Anterior cingulate cortex (tissue), 58 donors: ENCODE results near the gene GSX2.

Source experiments
- DNase-seq, 58 donors: peaks; one replicate each; lab custom pipeline; 2025; lab: John Stamatoyannopoulos, UW

GSX2 gene

GRCh38 chr4:54074381-54074780 lies 25.6 kb upstream of the GSX2 start:
- DNase-seq, result no peak

GRCh38 chr4:54076673-54077072 lies 23.3 kb upstream of the GSX2 start:
- DNase-seq, result no peak

- no peak for DNase-seq
Observed at GRCh38 chr4:54077812-54078211, 22.2 kb upstream of the GSX2 start.

DNA sequence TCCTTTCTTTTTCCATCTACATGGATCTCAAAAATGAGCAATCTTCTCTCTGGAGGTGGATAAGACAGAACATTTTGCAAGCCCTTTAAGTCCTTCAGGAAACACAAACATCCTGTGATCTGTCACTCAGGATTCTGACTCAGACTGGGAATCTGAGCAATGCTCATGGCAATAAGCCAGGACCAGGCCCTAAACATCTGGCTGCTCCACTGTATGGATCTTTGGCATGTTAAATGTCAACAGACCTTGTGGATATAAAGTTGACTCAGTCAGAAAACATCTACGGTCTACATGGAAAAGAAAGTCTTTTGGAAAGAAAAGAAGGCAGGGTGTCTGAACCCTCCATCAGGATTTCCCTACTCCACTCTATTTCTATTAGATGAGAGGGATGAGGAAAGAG lies 17.8 kb upstream of the GSX2 start:
- DNase-seq, result no peak

GRCh38 chr4:54085284-54085683 lies 14.7 kb upstream of the GSX2 start:
- DNase-seq, result peak in 45 of 58 donors; percentile 7 to 92 (median 48)

- DNase-seq, result no peak
Observed at GRCh38 chr4:54089875-54090274, 10.1 kb upstream of the GSX2 start.

DNA sequence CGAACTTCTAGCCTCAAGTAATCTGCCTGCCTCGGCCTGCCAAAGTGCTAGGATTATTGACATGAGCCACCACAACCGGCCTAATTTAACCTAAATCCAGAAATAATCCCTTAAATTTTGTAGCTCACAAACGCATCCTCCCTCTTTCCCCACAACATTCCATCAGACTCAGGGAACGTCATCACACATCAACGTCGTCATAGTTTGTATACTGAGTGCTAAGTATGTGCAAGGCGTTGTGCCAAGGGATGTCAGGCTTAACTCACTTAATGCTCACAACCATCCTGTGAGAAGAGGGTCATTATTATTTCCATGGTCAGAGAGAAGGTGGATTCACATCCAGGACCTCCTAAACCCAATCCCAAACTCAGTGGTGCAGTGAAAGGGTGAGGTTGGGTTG lies 9.6 kb upstream of the GSX2 start:
- no peak for DNase-seq

GRCh38 chr4:54090804-54091623 lies 8.9 kb upstream of the GSX2 start:
- peak in 16 of 58 donors; percentile 7 to 49 (median 18) for DNase-seq

DNA sequence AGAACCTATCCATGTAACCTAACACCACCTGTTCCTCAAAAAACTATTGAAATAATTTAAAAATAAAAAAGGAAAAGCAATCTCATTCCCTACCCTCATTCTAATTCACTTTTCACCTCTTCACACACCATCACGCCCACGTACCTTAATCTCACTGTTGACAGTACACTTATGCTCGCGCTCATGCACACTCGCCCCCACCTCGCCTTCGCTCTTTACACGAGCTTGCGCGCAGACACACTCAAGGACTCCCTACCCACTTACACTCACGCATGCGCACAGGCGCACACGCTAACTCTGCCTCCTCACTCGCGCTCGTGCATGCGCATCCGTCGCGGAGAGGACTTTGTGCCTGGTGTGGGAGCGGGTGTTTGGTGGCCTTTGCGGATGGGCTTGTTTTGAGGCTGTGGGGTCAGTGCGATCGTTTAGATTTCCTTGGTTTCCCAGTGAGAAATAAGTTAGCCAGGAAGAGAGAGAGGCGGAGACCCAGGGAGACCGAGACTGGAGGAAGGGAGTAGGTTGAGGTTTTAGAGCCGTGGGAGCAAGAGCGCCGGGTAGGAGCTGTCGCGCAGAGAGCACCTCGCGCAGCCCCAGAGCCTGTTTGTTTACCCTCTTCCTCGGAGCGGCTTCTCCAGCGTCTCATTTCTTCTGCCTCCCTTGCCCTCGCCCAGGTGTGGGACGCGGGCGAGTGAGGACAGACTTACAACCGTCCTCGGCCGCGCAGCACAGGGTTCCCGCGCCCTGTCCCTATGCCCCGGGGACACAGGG lies 8.1 kb upstream of the GSX2 start:
- DNase-seq, result peak in 57 of 58 donors; percentile 8 to 85 (median 60)

GRCh38 chr4:54092405-54093323 lies 7.3 kb upstream of the GSX2 start:
- DNase-seq, result no peak

DNA sequence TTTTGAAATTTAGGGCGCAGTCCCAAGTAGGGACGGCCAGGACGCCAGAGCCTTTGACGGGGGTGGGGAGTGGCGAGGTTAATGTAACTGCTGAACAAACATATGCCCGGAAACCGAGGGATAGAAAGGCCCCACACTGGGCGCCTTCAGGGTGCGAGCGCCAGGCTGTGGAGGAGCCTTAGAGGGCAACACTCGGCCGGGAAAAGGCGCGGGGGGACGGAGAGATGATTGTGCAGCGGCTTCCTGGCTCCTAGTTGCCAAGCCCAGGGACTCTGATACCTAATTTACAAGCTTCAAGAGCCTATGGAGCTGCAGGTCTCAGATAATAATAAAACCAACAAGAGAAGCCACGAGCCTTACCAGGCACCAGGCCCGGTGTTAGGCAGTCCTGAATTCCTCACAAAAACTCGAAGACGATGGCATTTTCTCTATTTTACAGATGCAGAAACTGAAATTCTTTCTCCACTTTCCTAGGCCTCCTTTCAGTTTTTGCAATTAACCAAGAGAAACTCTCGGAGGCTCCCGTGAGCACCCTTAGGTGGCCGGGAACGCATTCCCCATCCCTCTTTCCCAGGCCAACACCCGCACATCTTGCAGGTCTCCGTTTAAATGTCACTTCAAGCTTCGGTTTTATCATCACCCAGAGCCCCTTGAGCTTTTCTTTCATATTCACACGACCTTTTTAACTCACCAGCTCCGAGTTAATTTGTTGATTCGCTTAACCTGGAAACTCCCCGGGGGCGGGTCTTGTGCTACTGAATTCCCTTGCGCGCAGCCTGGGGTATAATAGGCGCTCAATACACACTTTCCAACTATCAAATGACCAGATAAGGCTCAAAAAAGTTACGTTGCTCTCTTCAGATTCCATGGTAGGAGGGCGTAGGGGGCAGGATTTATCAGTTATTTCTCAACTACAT lies 6.4 kb upstream of the GSX2 start:
- DNase-seq, result no peak

- DNase-seq, result no peak
Observed at GRCh38 chr4:54094451-54094850, 5.5 kb upstream of the GSX2 start.

DNA sequence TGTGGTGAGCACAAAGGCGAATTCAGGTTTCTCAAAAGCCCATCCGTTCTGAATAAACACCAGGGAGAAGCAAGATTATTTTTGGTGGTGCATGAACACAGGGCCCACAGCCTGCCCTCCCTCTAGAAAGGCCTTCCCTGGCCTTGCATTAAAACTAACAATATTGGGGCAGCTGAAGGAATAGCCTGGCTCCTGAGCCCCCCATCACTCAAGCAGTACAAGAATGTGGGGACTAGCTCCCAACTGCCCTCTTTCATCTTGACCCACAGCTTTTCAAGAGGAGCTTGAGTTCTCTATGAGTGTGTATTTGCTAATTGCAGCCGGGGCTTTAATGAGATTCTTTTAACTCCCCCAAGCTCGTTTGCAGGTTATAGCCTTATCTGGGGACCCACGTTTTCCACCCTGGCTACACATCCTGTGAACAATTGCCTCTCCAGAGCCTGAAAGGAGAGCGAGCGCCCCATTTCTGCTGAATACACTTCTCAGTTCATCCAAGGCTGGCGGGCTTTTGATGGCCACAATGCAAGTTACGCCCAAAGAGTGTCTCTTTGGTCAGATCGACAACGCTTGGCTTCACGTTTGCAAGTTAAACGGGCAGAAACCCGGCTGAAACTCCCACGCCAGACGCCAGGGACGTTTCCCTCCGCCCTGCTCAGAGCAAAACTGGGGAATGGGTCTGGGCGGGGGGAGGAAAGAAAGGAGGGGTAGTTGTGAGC lies 4.7 kb upstream of the GSX2 start:
- DNase-seq, result no peak

GRCh38 chr4:54096295-54096962 lies 3.5 kb upstream of the GSX2 start:
- DNase-seq, result no peak

- no peak for DNase-seq
Observed at GRCh38 chr4:54097152-54097551, 2.8 kb upstream of the GSX2 start.

GRCh38 chr4:54098375-54098774 lies 1.6 kb upstream of the GSX2 start:
- no peak for DNase-seq

- no peak for DNase-seq
Observed at GRCh38 chr4:54099287-54099747, 646 bp upstream of the GSX2 start.

DNA sequence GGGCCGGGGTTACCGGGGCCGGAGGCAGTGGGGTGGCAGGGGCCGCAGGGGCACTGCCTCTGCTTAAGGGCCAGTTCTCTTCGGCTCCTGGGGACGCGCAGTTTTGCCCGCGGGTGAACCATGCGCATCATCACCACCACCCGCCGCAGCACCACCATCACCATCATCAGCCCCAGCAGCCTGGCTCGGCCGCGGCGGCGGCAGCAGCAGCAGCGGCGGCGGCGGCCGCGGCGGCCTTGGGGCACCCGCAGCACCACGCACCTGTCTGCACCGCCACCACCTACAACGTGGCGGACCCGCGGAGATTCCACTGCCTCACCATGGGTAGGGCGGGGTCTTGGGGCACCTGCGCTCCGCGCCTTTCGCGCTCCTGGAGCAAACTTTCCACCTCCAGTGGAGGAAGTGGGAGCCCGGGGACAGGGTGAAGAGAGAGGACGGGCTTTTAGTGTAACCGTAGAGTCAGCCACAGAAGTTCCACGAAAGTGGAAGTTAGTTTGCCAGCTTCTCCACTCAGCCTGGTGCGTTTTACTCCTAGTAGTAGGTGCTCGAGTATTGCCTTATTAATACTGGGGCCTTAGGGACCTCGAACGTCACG lies 729 bp downstream of the GSX2 start:
- DNase-seq, result no peak
